ENCODE data around the gene ANOS1.

ANOS1 gene

GRCh38 chrX:8679550-8679949 lies 52.4 kb downstream of the ANOS1 start:
- TF ChIP-seq EZH2 (IDR thresholded peaks at IDR 0.05; ENCODE audit: borderline replicate concordance, low read depth, low read length, severe bottlenecking), result no peak
- TF ChIP-seq CTCF (IDR thresholded peaks at IDR 0.05; ENCODE audit: borderline replicate concordance, extremely low read depth, low read length, poor library complexity, severe bottlenecking), result no peak
- no peaks in the 10 kb centered on the region for H3K79me2 ChIP-seq (ENCODE audit: insufficient read depth, low read length)
- H3K9me3 ChIP-seq (ENCODE audit: insufficient read depth, low read length, severe bottlenecking), result no peaks in the 10 kb centered on the region
- DNase-seq (no peak), ATAC-seq (ENCODE audit: insufficient read depth, low read depth) (no peak)
- no peaks in the 10 kb centered on the region for H3K36me3 ChIP-seq (ENCODE audit: insufficient read depth, low read length)
- H3K4me3 ChIP-seq (ENCODE audit: low read depth in 1 of 2, low read length in 2 of 2), result no peak overlapping the region
- H3K27me3 ChIP-seq (ENCODE audit: insufficient read depth, low read length, poor library complexity), result no peaks in the 10 kb centered on the region
- H4K20me1 ChIP-seq (ENCODE audit: insufficient read depth, low read length), result no peaks in the 10 kb centered on the region
- H2AFZ ChIP-seq (ENCODE audit: low read depth, low read length), result no peak overlapping the region
- H3K4me1 ChIP-seq (ENCODE audit: insufficient read depth, low read length), result no peaks in the 10 kb centered on the region
- H3K27ac ChIP-seq (ENCODE audit: low read length), result no peak overlapping the region
- H3K4me2 ChIP-seq (ENCODE audit: insufficient read depth, low read length), result no peak overlapping the region
- no peak overlapping the region for H3K9ac ChIP-seq (ENCODE audit: low read depth, low read length)

- Histone ChIP-seq H3K4me3 (ENCODE audit: low read depth in 1 of 2, low read length in 2 of 2) (no peak overlapping the region), H3K4me1 (ENCODE audit: insufficient read depth, low read length) (no peaks in the 10 kb centered on the region), H2AFZ (ENCODE audit: low read depth, low read length) (no peak overlapping the region), H3K4me2 (ENCODE audit: insufficient read depth, low read length) (no peak overlapping the region), H3K79me2 (ENCODE audit: insufficient read depth, low read length) (no peaks in the 10 kb centered on the region), H3K9ac (ENCODE audit: low read depth, low read length) (no peak overlapping the region), H3K36me3 (ENCODE audit: insufficient read depth, low read length) (no peaks in the 10 kb centered on the region), H4K20me1 (ENCODE audit: insufficient read depth, low read length) (no peaks in the 10 kb centered on the region), H3K27me3 (ENCODE audit: insufficient read depth, low read length, poor library complexity) (no peaks in the 10 kb centered on the region), H3K9me3 (ENCODE audit: insufficient read depth, low read length, severe bottlenecking) (no peaks in the 10 kb centered on the region), H3K27ac (ENCODE audit: low read length) (no peak overlapping the region)
- DNase-seq (no peak), ATAC-seq (ENCODE audit: insufficient read depth, low read depth) (no peak)
- TF ChIP-seq CTCF (IDR thresholded peaks at IDR 0.05; ENCODE audit: borderline replicate concordance, extremely low read depth, low read length, poor library complexity, severe bottlenecking) (no peak), EZH2 (IDR thresholded peaks at IDR 0.05; ENCODE audit: borderline replicate concordance, low read depth, low read length, severe bottlenecking) (no peak)
Observed at GRCh38 chrX:8675006-8675630, 56.8 kb downstream of the ANOS1 start.

GRCh38 chrX:8673201-8673600 lies 58.7 kb downstream of the ANOS1 start:
- Histone ChIP-seq H3K4me2 (ENCODE audit: insufficient read depth, low read length) (no peak overlapping the region), H3K36me3 (ENCODE audit: insufficient read depth, low read length) (no peaks in the 10 kb centered on the region), H3K79me2 (ENCODE audit: insufficient read depth, low read length) (no peaks in the 10 kb centered on the region), H4K20me1 (ENCODE audit: insufficient read depth, low read length) (no peaks in the 10 kb centered on the region), H3K4me1 (ENCODE audit: insufficient read depth, low read length) (no peaks in the 10 kb centered on the region), H3K9me3 (ENCODE audit: insufficient read depth, low read length, severe bottlenecking) (no peaks in the 10 kb centered on the region), H3K4me3 (ENCODE audit: low read depth in 1 of 2, low read length in 2 of 2) (no peak overlapping the region), H2AFZ (ENCODE audit: low read depth, low read length) (no peak overlapping the region), H3K27me3 (ENCODE audit: insufficient read depth, low read length, poor library complexity) (no peaks in the 10 kb centered on the region), H3K9ac (ENCODE audit: low read depth, low read length) (no peak overlapping the region), H3K27ac (ENCODE audit: low read length) (no peak overlapping the region)
- DNase-seq (no peak), ATAC-seq (ENCODE audit: insufficient read depth, low read depth) (no peak)
- no peak for TF ChIP-seq CTCF (IDR thresholded peaks at IDR 0.05; ENCODE audit: borderline replicate concordance, extremely low read depth, low read length, poor library complexity, severe bottlenecking)
- TF ChIP-seq EZH2 (IDR thresholded peaks at IDR 0.05; ENCODE audit: borderline replicate concordance, low read depth, low read length, severe bottlenecking), result no peak

Data from DND-41 (cell line).